Caco-2 (cell line): ENCODE measurements around the gene ARHGDIG. TPM values are rescaled to one million over a fixed set of nuclear protein-coding genes. Genes with fewer than 3 reads are reported as not detected.

Experiments used
- BruUV-seq: library from RNA; stranded (reverse); fragments of 400-500 nt; replicated peaks from 2 replicates; lab custom pipeline; 2021; lab: Mats Ljungman, UMichigan
- CTCF ChIA-PET: fragments of 300-600 bp; sonication (Branson Sonifier 250); formaldehyde crosslinking; loops from one replicate; lab custom pipeline; 2022; ENCODE audit warnings: antibody characterized with exemption; lab: Charles Lee
- POLR2A ChIA-PET: fragments of 300-600 bp; sonication (Branson Sonifier 250); formaldehyde crosslinking; loops from one replicate; lab custom pipeline; 2022; ENCODE audit warnings: antibody characterized with exemption; lab: Charles Lee
- DNase-seq, 2 experiments: peaks; one replicate each; pipeline versions ENCODE4 v3.0.0 to v3.0.0-alpha.2; 2020 to 2022
- H3K27me3 ChIP-seq: replicated peaks from 2 replicates; pipeline ENCODE4 v1.6.0; 2011; ENCODE audit warnings: low read length; ENCODE audit not compliant: control insufficient read depth, insufficient read depth
- H3K36me3 ChIP-seq: 2 replicates; pipeline ENCODE4 v1.5.1; 2011; ENCODE audit warnings: low read length; ENCODE audit not compliant: control insufficient read depth, insufficient read depth
- H3K4me1 ChIP-seq: fragments of 250-450 bp; sonication (Bioruptor Pico); 2 replicates; pipeline ENCODE4 v1.5.1; 2020; ENCODE audit warnings: mild to moderate bottlenecking
- H3K4me3 ChIP-seq: 2 replicates; pipeline ENCODE4 v1.5.1; 2011; ENCODE audit warnings: low read depth, mild to moderate bottlenecking, control low read depth, low read length
- H3K9me3 ChIP-seq: fragments of 250-450 bp; sonication (Bioruptor Pico); 2 replicates; pipeline ENCODE4 v1.5.1; 2020; ENCODE audit warnings: mild to moderate bottlenecking, moderate library complexity
- H3K27ac Mint-ChIP-seq: one replicate; pipeline ENCODE4 v1.8.0; 2022; ENCODE audit warnings: mixed read lengths; ENCODE audit not compliant: unreplicated experiment
- H3K27me3 Mint-ChIP-seq: one replicate; pipeline ENCODE4 v1.8.0; 2022; ENCODE audit warnings: mixed read lengths; ENCODE audit not compliant: insufficient read depth, unreplicated experiment
- H3K36me3 Mint-ChIP-seq: one replicate; pipeline ENCODE4 v1.8.0; 2022; ENCODE audit warnings: mild to moderate bottlenecking, mixed read lengths; ENCODE audit not compliant: insufficient read depth, unreplicated experiment
- H3K4me1 Mint-ChIP-seq: one replicate; pipeline ENCODE4 v1.8.0; 2022; ENCODE audit warnings: low read depth, mixed read lengths; ENCODE audit not compliant: unreplicated experiment
- H3K4me3 Mint-ChIP-seq: one replicate; pipeline ENCODE4 v1.8.0; 2022; ENCODE audit warnings: mild to moderate bottlenecking, moderate library complexity, mixed read lengths; ENCODE audit not compliant: unreplicated experiment
- H3K9me3 Mint-ChIP-seq: one replicate; pipeline ENCODE4 v1.8.0; 2022; ENCODE audit warnings: mixed read lengths; ENCODE audit not compliant: unreplicated experiment
- CTCF ChIP-seq, 2 experiments: fragments of 200-600 bp in 1 of 2; IDR thresholded peaks; 1 replicate in 1 of 2; 2 replicates in 1 of 2; pipeline versions ENCODE4 v1.5.1 to v1.8.0; 2011 to 2022; ENCODE audit warnings: antibody characterized with exemption in 1 of 2, control low read depth in 1 of 2, inconsistent platforms in 1 of 2, low read depth in 1 of 2, low read length in 1 of 2, mild to moderate bottlenecking in 1 of 2, moderate library complexity in 1 of 2; ENCODE audit not compliant: insufficient read depth in 1 of 2, severe bottlenecking in 1 of 2, unreplicated experiment in 1 of 2
- intact Hi-C: fragments of 100-400 bp; cut with micrococcal nuclease; formaldehyde crosslinking; loops from one replicate; pipeline ENCODE4 v1.10.0; 2022; ENCODE audit not compliant: unreplicated experiment
- total RNA-seq: library from RNA; stranded (reverse); gene quantifications from 2 replicates; pipeline ENCODE4 v1.2.3, GENCODE V29; 2022

The ARHGDIG gene
- total RNA-seq, 1 experiment from 2014 or later = 2.1 TPM

- H3K9me3 ChIP-seq = no peaks in the 10 kb centered on the region
- intact Hi-C loops = no loop called here
- Mint-ChIP-seq H3K9me3 (no peaks in the 10 kb centered on the region), H3K27ac (no peak overlapping the region), H3K36me3 (peaks cover 25% of the 10 kb centered on the region), H3K4me3 (no peak overlapping the region), H3K27me3 (no peaks in the 10 kb centered on the region), H3K4me1 (no peaks in the 10 kb centered on the region)
- BruUV-seq = no TSS peak
- no peak overlapping the region for H3K4me3 ChIP-seq
- no peak for TF ChIP-seq CTCF (IDR thresholded peaks at IDR 0.05; ENCODE audit: insufficient read depth in 1 of 2, low read depth in 1 of 2, low read length in 1 of 2, severe bottlenecking in 1 of 2, unreplicated experiment in 1 of 2)
- H3K36me3 ChIP-seq = no peaks in the 10 kb centered on the region; the same call in 1 of the 2 replicates
- DNase-seq = no peak
- no peaks in the 10 kb centered on the region for H3K4me1 ChIP-seq
- ChIA-PET CTCF (no interaction called here), POLR2A (no interaction called here)
- no peaks in the 10 kb centered on the region for H3K27me3 ChIP-seq
These were observed 17.4 kb downstream of the ARHGDIG start for GRCh38 chr16:297832-298231.

- H3K4me1 ChIP-seq = no peaks in the 10 kb centered on the region
- Mint-ChIP-seq H3K4me3 (no peak overlapping the region), H3K9me3 (no peaks in the 10 kb centered on the region), H3K36me3 (peaks cover 26% of the 10 kb centered on the region), H3K27ac (no peak overlapping the region), H3K27me3 (no peaks in the 10 kb centered on the region), H3K4me1 (no peaks in the 10 kb centered on the region)
- ChIA-PET CTCF (interaction anchor here (0.9 kb wide), 1 partner anchor 52 kb away, joined by 3 read pairs; no protein-coding TSS in a partner anchor), POLR2A (no interaction called here)
- intact Hi-C loops = no loop called here
- no peak overlapping the region for H3K4me3 ChIP-seq
- no peak for DNase-seq
- no peaks in the 10 kb centered on the region for H3K27me3 ChIP-seq
- no peaks in the 10 kb centered on the region for H3K9me3 ChIP-seq
- no peaks in the 10 kb centered on the region; the same call in 1 of the 2 replicates for H3K36me3 ChIP-seq
- BruUV-seq = no TSS peak
- no peak for TF ChIP-seq CTCF (IDR thresholded peaks at IDR 0.05; ENCODE audit: insufficient read depth in 1 of 2, low read depth in 1 of 2, low read length in 1 of 2, severe bottlenecking in 1 of 2, unreplicated experiment in 1 of 2)
These were observed 20.8 kb downstream of the ARHGDIG start for GRCh38 chr16:301235-301634.

- TF ChIP-seq CTCF (IDR thresholded peaks at IDR 0.05; ENCODE audit: insufficient read depth in 1 of 2, low read depth in 1 of 2, low read length in 1 of 2, severe bottlenecking in 1 of 2, unreplicated experiment in 1 of 2) = no peak
- H3K4me1 ChIP-seq = no peaks in the 10 kb centered on the region
- ChIA-PET CTCF (interaction anchor here (0.8 kb wide), 1 partner anchor 51 kb away, joined by 3 read pairs; no protein-coding TSS in a partner anchor), POLR2A (no interaction called here)
- no peak overlapping the region for H3K4me3 Mint-ChIP-seq
- H3K4me1 Mint-ChIP-seq = no peaks in the 10 kb centered on the region
- no peak for DNase-seq
- H3K36me3 Mint-ChIP-seq = peaks cover 26% of the 10 kb centered on the region
- no TSS peak for BruUV-seq
- no peaks in the 10 kb centered on the region for H3K9me3 Mint-ChIP-seq
- intact Hi-C loops = no loop called here
- H3K27me3 Mint-ChIP-seq = no peaks in the 10 kb centered on the region
- H3K27me3 ChIP-seq = no peaks in the 10 kb centered on the region
- H3K9me3 ChIP-seq = no peaks in the 10 kb centered on the region
- H3K27ac Mint-ChIP-seq = no peak overlapping the region
- H3K4me3 ChIP-seq = no peak overlapping the region
- H3K36me3 ChIP-seq = no peaks in the 10 kb centered on the region; the same call in 1 of the 2 replicates
These were observed 21.6 kb downstream of the ARHGDIG start for GRCh38 chr16:301950-302349.
